Esophagus squamous epithelium (tissue), 4 donors: ENCODE measurements around the gene NAV2.

Experiments
- CTCF ChIP-seq, 6 experiments: fragments of 450-650 bp in 4 of 6; fragments of 200-600 bp in 2 of 6; sonication (generic) in 2 of 6; IDR thresholded peaks; one replicate each; pipeline ENCODE4 v1.5.1; 2016 to 2019; ENCODE audit warnings: antibody characterized with exemption in 6 of 6, mild to moderate bottlenecking in 4 of 6, moderate library complexity in 4 of 6
- POLR2A ChIP-seq, 4 donors: fragments of 450-650 bp; IDR thresholded peaks; one replicate each; pipeline ENCODE4 v1.6.1; 2017; ENCODE audit warnings: antibody characterized with exemption in 4 of 4, mild to moderate bottlenecking in 4 of 4, moderate library complexity in 3 of 4

- TF ChIP-seq POLR2A (IDR thresholded peaks at IDR 0.05) = no peak
- no peak for TF ChIP-seq CTCF (IDR thresholded peaks at IDR 0.05)
Measured at GRCh38 chr11:19912958-19913892, 200.6 kb downstream of the NAV2 start.
